Spleen (tissue), 7 donors: ENCODE data around the gene TENT5C.

Source experiments
- POLR2A ChIP-seq, 3 donors: fragments of 450-650 bp; IDR thresholded peaks; one replicate each; pipeline ENCODE4 v1.5.1; 2017; ENCODE audit warnings: antibody characterized with exemption in 3 of 3, mild to moderate bottlenecking in 1 of 3
- POLR2AphosphoS5 ChIP-seq, 3 donors: sonication (generic); formaldehyde crosslinking; IDR thresholded peaks; one replicate each; pipeline ENCODE4 v1.5.1; 2017; ENCODE audit warnings: antibody characterized with exemption in 3 of 3
- TF ChIP-seq, protein P1 (sequence below), 11 experiments: fragments of 200-600 bp in 7 of 11; fragments of 450-650 bp in 4 of 11; sonication (generic) in 4 of 11; IDR thresholded peaks in 8 of 11; conservative IDR thresholded peaks in 3 of 11; 1 replicate in 7 of 11; 2 replicates in 4 of 11; pipeline versions ENCODE4 v1.4.0 to v1.8.0; 2016 to 2021; ENCODE audit warnings: antibody characterized with exemption in 11 of 11, inconsistent platforms in 4 of 11, mild to moderate bottlenecking in 1 of 11
- donor health status: DM: no; HTN: no; CAD: no; lungs with moderate emphysema.
- donor health status: DM: no; HTN: no; CAD: no.
- donor health status: DM: no; HTN: no; CAD: no.

DNA sequence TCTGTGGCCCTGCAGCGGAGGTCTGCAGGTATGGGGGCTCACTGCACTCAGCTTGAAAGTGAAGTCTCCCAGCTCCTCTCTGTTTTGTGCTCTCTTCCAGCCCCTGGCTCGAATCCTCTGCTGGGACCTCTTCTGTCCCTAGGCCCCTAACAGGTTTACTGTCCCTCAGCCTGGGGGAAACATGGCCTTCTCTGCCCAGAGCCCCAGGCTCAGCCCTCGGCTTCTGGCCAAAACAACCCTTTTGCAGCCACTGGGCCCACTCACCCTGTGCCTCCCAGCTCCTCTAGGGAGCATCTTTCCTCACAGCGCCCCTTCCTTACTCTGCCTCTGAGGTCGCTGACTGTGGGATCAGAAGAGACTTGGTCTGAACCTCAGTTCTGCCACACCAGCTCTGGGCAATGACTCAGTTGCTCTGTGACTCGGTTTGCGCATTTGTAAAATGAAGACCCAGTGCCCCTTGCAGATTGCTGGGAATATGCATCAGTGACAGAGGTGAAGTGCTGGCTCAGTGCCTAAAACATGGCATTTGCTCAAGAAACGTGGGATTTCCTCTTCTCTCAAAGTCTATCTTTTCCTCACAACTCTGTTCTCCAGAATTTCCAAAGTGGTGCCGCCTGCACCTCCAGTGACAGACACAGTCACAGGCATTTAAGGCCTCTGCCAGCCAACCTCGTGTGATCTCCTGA, 26.5 kb upstream of the TENT5C start:
- TF ChIP-seq, protein P1, sequence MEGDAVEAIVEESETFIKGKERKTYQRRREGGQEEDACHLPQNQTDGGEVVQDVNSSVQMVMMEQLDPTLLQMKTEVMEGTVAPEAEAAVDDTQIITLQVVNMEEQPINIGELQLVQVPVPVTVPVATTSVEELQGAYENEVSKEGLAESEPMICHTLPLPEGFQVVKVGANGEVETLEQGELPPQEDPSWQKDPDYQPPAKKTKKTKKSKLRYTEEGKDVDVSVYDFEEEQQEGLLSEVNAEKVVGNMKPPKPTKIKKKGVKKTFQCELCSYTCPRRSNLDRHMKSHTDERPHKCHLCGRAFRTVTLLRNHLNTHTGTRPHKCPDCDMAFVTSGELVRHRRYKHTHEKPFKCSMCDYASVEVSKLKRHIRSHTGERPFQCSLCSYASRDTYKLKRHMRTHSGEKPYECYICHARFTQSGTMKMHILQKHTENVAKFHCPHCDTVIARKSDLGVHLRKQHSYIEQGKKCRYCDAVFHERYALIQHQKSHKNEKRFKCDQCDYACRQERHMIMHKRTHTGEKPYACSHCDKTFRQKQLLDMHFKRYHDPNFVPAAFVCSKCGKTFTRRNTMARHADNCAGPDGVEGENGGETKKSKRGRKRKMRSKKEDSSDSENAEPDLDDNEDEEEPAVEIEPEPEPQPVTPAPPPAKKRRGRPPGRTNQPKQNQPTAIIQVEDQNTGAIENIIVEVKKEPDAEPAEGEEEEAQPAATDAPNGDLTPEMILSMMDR (IDR thresholded peaks at IDR 0.05 in 8 of 11, conservative IDR thresholded peaks at IDR 0.05 in 3 of 11), result no peak
- TF ChIP-seq POLR2A (IDR thresholded peaks at IDR 0.05) (no peak), POLR2AphosphoS5 (IDR thresholded peaks at IDR 0.05) (no peak)
